ENCODE results near the gene IL17RE. TPM values are rescaled to one million over a fixed set of nuclear protein-coding genes. Genes with fewer than 3 reads are reported as not detected.
A peak's percentile ranks its signal among the peaks of the same experiment; 100 is the strongest.
"Not testable (repeated sequence)": the region's sequence is repeated elsewhere in the genome, so short reads cannot be mapped to it uniquely, and the experiment has no call there.

IL17RE gene
- total and polyA plus RNA-seq, 8 donors: 6.4 to 15.6 (median 9.6) TPM

DNA sequence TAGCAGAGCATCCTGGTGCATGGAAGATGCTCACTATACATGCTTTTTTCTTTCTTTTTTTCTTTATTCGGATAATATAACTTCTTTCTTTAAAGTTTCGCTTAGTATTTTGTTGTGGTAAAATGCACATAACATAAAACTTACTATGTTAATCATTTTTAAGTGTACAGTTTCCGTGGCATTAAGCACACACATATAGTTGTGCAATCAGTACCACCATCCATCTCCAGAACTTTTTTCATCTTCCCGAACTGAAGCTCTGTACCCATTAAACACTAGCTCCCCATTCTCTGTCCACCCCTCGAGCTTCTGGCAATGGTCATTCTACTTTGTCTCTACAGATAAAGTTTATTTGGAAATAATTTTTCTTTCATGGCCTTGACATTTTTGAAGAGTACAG is 13.2 kb upstream of the IL17RE start:
- Histone ChIP-seq H3K27me3 (no peaks in the 10 kb centered on the region), H3K36me3 (peaks cover 0 to 5% (median 0%) of the 10 kb centered on the region in 3 donors), H3K4me1 (peaks cover 0 to 11% (median 3%) of the 10 kb centered on the region in 3 donors), H3K9me3 (no peaks in the 10 kb centered on the region), H3K27ac (no peak overlapping the region), H3K4me3 (no peak overlapping the region)
- 51 to 58% methylated on average over 5 of the region's 5 CpGs for WGBS, 2 donors
- DNase-seq (no peak), FAIRE-seq (no peak), ATAC-seq (no peak)
- intact Hi-C loops (cut with DNase I): no loop called here
- TF ChIP-seq, protein P1, sequence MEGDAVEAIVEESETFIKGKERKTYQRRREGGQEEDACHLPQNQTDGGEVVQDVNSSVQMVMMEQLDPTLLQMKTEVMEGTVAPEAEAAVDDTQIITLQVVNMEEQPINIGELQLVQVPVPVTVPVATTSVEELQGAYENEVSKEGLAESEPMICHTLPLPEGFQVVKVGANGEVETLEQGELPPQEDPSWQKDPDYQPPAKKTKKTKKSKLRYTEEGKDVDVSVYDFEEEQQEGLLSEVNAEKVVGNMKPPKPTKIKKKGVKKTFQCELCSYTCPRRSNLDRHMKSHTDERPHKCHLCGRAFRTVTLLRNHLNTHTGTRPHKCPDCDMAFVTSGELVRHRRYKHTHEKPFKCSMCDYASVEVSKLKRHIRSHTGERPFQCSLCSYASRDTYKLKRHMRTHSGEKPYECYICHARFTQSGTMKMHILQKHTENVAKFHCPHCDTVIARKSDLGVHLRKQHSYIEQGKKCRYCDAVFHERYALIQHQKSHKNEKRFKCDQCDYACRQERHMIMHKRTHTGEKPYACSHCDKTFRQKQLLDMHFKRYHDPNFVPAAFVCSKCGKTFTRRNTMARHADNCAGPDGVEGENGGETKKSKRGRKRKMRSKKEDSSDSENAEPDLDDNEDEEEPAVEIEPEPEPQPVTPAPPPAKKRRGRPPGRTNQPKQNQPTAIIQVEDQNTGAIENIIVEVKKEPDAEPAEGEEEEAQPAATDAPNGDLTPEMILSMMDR (IDR thresholded peaks at IDR 0.05): no peak

DNA sequence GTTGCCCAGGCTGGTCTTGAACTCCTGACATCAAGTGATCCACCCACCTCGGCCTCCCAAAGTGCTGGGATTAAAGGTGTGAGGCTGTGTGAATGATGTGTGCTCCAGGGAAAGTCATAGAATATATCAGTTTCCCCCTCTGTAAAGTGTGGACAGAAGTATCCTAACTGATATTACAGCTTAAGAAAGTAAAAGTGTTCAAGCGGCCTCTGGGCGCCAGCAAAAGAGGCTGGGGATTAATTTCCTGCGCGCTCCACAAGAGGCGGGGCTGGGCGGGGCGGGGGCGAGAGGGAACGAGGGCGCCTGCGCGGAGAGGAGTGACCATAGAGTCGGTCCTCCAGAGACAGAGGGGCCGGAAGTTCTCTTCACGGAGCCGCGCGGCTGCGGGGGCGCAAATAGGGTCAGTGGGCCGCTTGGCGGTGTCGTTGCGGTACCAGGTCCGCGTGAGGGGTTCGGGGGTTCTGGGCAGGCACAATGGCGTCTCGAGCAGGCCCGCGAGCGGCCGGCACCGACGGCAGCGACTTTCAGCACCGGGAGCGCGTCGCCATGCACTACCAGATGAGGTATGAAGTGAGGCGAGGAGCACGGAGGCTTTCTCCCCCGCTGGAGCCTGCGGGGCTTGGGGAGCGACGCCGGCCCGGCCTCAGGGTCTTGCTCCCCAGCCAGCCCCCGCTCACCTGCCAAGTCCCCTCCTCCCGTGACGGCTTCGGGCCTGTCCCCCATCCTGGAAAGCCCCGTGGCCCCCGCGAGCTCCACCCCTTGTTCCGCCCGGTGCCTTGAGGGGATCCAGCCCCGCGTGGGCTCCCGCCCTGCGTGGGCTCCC is 12.2 kb upstream of the IL17RE start, which contains the start of gene JAGN1:
JAGN1 (plus strand) TSS at position 362 of the 823 bp plus-strand sequence; CDS start at position 475, 113 bp downstream.
- H3K4me3 ChIP-seq: peak within 1 kb of the TSS; percentile 66 to 99 (median 98)
- ATAC-seq: peak; percentile 98 to 99 (median 98)
- intact Hi-C loops (cut with DNase I): no loop called here
- FAIRE-seq: no peak
- no peaks in the 10 kb centered on the region for H3K27me3 ChIP-seq
- DNase-seq: peak; percentile 84 to 95 (median 88)
- peaks cover 0 to 5% (median 0%) of the 10 kb centered on the region in 3 donors for H3K36me3 ChIP-seq
- H3K4me1 ChIP-seq: peaks cover 0 to 11% (median 3%) of the 10 kb centered on the region in 3 donors
- H3K9me3 ChIP-seq: no peaks in the 10 kb centered on the region
- peak within 1 kb of the TSS; percentile 49 to 94 (median 88) for H3K27ac ChIP-seq
- 0% methylated on average over 59 to 62 of the region's 62 CpGs for WGBS, 2 donors
- TF ChIP-seq, protein P1 (IDR thresholded peaks at IDR 0.05): no peak

DNA sequence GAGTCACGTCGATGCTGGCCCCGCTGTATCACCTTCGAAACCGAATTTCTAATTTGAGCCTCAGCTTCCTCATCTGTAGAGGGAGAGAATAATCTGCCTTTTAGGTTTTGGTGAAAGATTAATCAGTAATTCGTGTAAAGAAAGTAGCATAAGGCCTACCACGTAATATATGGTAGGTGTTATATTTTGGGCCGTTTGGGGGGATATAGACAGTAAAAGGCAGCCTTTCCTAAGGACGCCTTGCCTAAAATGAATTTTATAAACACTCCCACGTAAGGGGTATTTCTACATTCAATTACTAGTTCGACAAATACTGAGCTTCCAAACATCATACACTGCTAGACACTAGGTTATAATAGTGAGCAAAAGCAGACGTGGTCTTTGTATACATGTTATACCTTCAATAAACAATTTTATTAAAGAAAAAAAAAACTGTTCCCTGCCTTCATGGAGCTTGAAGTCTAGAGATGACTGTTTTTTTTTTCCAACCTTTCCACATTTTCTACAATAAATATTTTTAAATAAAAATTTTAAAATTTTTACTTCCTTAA is 11.5 kb upstream of the IL17RE start:
- peaks cover 0 to 5% (median 0%) of the 10 kb centered on the region in 3 donors for H3K36me3 ChIP-seq
- no peaks in the 10 kb centered on the region for H3K27me3 ChIP-seq
- ATAC-seq (no peak), DNase-seq (no peak), FAIRE-seq (no peak)
- no peaks in the 10 kb centered on the region for H3K9me3 ChIP-seq
- H3K27ac ChIP-seq: peak overlapping the region; percentile 49 to 94 (median 88)
- H3K4me3 ChIP-seq: peak overlapping the region; percentile 66 to 99 (median 98)
- WGBS, 2 donors: 4 to 5% methylated on average over 12 of the region's 12 CpGs
- TF ChIP-seq, protein P1 (IDR thresholded peaks at IDR 0.05): no peak
- H3K4me1 ChIP-seq: peaks cover 0 to 11% (median 3%) of the 10 kb centered on the region in 3 donors
- intact Hi-C loops (cut with DNase I): no loop called here

DNA sequence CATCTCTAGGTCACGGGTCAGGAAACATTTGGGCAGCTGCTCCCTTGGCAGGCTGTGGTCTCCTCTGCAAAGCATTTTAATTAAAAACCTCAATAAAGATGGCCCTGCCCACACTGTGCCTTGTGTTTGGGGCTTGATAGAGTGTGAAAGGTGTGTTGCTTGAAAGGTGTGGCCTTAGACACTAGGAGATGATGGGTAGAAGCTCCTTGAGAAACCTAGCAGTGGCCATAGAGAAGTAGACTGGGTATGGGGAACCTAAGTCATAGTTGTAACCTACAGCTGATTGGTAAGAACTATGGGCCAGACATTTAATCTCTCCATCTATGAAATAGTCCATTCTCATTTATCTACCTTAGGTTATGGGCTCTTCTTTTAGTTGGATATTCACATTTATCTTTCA is 8.9 kb upstream of the IL17RE start:
- Histone ChIP-seq H3K36me3 (peaks cover 0 to 5% (median 0%) of the 10 kb centered on the region in 3 donors), H3K27ac (no peak overlapping the region), H3K9me3 (no peaks in the 10 kb centered on the region), H3K4me1 (peaks cover 16 to 26% (median 17%) of the 10 kb centered on the region in 3 donors), H3K4me3 (no peak overlapping the region), H3K27me3 (no peaks in the 10 kb centered on the region)
- no peak for DNase-seq
- intact Hi-C loops (cut with DNase I): no loop called here
- no peak for ATAC-seq
- TF ChIP-seq, protein P1 (IDR thresholded peaks at IDR 0.05): no peak
- FAIRE-seq: no peak
- 89 to 94% methylated on average over 1 of the region's 1 CpG for WGBS, 2 donors

DNA sequence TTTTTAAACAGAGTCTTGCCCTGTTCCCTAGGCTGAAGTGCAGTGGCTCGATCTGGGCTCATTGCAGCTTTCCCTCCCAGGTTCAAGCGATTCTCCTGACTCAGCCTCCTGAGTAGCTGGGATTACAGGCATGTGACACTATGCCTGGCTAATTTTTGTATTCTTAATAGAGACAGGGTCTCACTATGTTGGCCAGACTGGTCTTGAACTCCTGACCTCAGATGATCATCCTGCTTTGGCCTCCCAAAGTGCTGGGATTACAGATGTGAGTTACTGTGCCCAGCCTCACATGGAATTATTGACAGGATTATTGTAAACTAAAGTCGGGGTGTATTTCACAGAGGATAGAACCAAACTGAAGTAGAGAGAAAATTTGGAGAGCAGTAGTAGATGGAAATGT is 6.9 kb upstream of the IL17RE start:
- intact Hi-C loops (cut with DNase I); H3K27ac ChIP-seq; ATAC-seq; H3K36me3 ChIP-seq; H3K4me3 ChIP-seq; DNase-seq; H3K27me3 ChIP-seq; FAIRE-seq; H3K9me3 ChIP-seq: not testable (repeated sequence)
- peaks cover 22 to 29% (median 22%) of the 10 kb centered on the region in 3 donors for H3K4me1 ChIP-seq
- 96 to 97% methylated on average over 3 of the region's 3 CpGs for WGBS, 2 donors

DNA sequence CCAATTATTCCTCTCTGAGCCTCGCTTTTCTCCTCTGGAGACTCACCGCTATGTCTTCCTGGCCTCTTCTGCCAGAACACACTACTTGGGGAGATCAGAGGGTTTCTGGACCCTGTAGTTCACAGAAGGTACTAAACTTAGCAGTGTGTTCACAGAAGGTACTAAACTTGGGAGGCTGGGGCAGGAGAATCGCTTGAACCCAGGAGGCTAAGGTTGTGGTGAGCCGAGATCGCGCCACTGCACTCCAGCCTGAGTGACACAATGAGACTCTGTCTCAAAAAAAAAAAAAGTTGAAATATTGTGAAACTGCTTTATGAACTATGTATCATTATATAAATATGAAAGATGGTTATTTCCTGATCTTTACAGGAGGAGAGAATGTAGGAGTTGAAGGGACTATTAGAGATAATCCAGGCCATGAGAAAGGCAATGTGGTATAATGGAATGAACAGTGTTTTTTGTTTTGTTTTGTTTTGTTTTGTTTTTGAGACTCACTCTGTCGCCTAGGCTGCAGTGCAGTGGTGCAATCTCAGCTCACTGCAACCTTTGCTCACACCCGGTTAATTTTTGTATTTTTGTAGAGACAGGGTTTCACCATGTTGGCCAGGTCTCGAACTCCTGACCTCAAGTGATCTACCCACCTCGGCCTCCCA is 5.8 kb upstream of the IL17RE start:
- intact Hi-C loops (cut with DNase I); H3K27me3 ChIP-seq; ATAC-seq; FAIRE-seq; DNase-seq; H3K4me3 ChIP-seq; H3K36me3 ChIP-seq; H3K9me3 ChIP-seq: not testable (repeated sequence)
- Histone ChIP-seq H3K27ac (peak overlapping the region; percentile 56 to 89 (median 74)), H3K4me1 (peaks cover 21 to 29% (median 29%) of the 10 kb centered on the region in 3 donors)
- WGBS, 2 donors: 86 to 89% methylated on average over 10 of the region's 10 CpGs
